ENCODE results near the gene PARL.

PARL gene

GRCh38 chr3:183854318-183855035, 30.2 kb downstream of the PARL start:
- DNase-seq (ENCODE audit: low read depth): no peak

- DNase-seq (ENCODE audit: low read depth): peak; percentile 79
These were observed 38.9 kb downstream of the PARL start for GRCh38 chr3:183845608-183846288.

GRCh38 chr3:183845090-183845489, 39.6 kb downstream of the PARL start:
- no peak for DNase-seq (ENCODE audit: low read depth)

GRCh38 chr3:183844606-183845005, 40.1 kb downstream of the PARL start:
- DNase-seq (ENCODE audit: low read depth): peak; percentile 93

GRCh38 chr3:183839751-183840150, 44.9 kb downstream of the PARL start:
- no peak for DNase-seq (ENCODE audit: low read depth)

- no peak for DNase-seq (ENCODE audit: low read depth)
These were observed 46.8 kb downstream of the PARL start for GRCh38 chr3:183837894-183838293.

GRCh38 chr3:183837390-183837789, 47.3 kb downstream of the PARL start:
- DNase-seq (ENCODE audit: low read depth): no peak

GRCh38 chr3:183833516-183833915, 51.2 kb downstream of the PARL start:
- no peak for DNase-seq (ENCODE audit: low read depth)

- DNase-seq (ENCODE audit: low read depth): no peak
These were observed 54.5 kb downstream of the PARL start for GRCh38 chr3:183830187-183830586.

GRCh38 chr3:183829466-183829865, 55.2 kb downstream of the PARL start:
- DNase-seq (ENCODE audit: low read depth): no peak

GRCh38 chr3:183828538-183828870, 56.2 kb downstream of the PARL start:
- no peak for DNase-seq (ENCODE audit: low read depth)

GRCh38 chr3:183827809-183828537, 56.7 kb downstream of the PARL start:
- no peak for DNase-seq (ENCODE audit: low read depth)

GRCh38 chr3:183826448-183827250, 58.0 kb downstream of the PARL start:
- no peak for DNase-seq (ENCODE audit: low read depth)

- DNase-seq (ENCODE audit: low read depth): peak; percentile 79
These were observed 59.1 kb downstream of the PARL start, which contains the start of gene MAP6D1 for GRCh38 chr3:183825456-183826161. Gene MAP6D1, minus strand, starts transcription at chr3:183825577. Its CDS starts 30 bp downstream, at chr3:183825547.

GRCh38 chr3:183824761-183825455, 59.8 kb downstream of the PARL start:
- DNase-seq (ENCODE audit: low read depth): peak; percentile 55

GRCh38 chr3:183823963-183824362, 60.7 kb downstream of the PARL start:
- DNase-seq (ENCODE audit: low read depth): no peak

GRCh38 chr3:183822631-183823030, 62.0 kb downstream of the PARL start:
- no peak for DNase-seq (ENCODE audit: low read depth)

GRCh38 chr3:183819831-183820230, 64.8 kb downstream of the PARL start:
- no peak for DNase-seq (ENCODE audit: low read depth)

- DNase-seq (ENCODE audit: low read depth): no peak
These were observed 65.7 kb downstream of the PARL start for GRCh38 chr3:183818706-183819624.
